Activated naive CD8-positive, alpha-beta T cell treated with anti-CD3 and anti-CD28 coated beads, Interleukin-2, amount 10 ng/mL, durations not matched to agents 7 days and 5 days (primary cell): Measurements from ENCODE around the gene KIRREL2. TPM values are rescaled to one million over a fixed set of nuclear protein-coding genes. Genes with fewer than 3 reads are reported as not detected.
"Not testable (repeated sequence)": the region's sequence is repeated elsewhere in the genome, so short reads cannot be mapped to it uniquely, and the experiment has no call there.

Source experiments
- ATAC-seq: fragments of 150-1000 bp; cut with Tn5 transposase; one replicate; pipeline ENCODE4 v1.10.0; 2021; ENCODE audit warnings: low read depth, moderate library complexity
- POLR2A ChIA-PET: fragments of 350-600 bp; sonication (Branson Sonifier 250); formaldehyde crosslinking; loops from one replicate; lab custom pipeline; 2021; ENCODE audit warnings: antibody characterized with exemption; lab: Charles Lee
- DNase-seq: peaks from one replicate; pipeline ENCODE4 v3.0.0; 2021
- H3K27ac Mint-ChIP-seq: one replicate; pipeline ENCODE4 v1.8.0; 2022; ENCODE audit warnings: mild to moderate bottlenecking, mixed read lengths
- H3K27me3 Mint-ChIP-seq: one replicate; pipeline ENCODE4 v1.8.0; 2022; ENCODE audit warnings: mild to moderate bottlenecking, moderate library complexity, mixed read lengths
- H3K36me3 Mint-ChIP-seq: one replicate; pipeline ENCODE4 v1.8.0; 2021; ENCODE audit warnings: mild to moderate bottlenecking, mixed read lengths
- H3K4me1 Mint-ChIP-seq: one replicate; pipeline ENCODE4 v1.8.0; 2021; ENCODE audit warnings: mixed read lengths
- H3K4me3 Mint-ChIP-seq: one replicate; pipeline ENCODE4 v1.8.0; 2022; ENCODE audit warnings: mild to moderate bottlenecking, moderate library complexity, mixed read lengths
- H3K9me3 Mint-ChIP-seq: one replicate; pipeline ENCODE4 v1.8.0; 2021; ENCODE audit warnings: mixed read lengths
- total RNA-seq, 2 experiments: library from RNA; stranded (reverse); gene quantifications; one replicate each; pipeline ENCODE4 v1.2.3, GENCODE V29; 2021

The KIRREL2 gene
- total RNA-seq, 2 experiments from 2014 or later = 2.9 to 3.0 TPM

DNA sequence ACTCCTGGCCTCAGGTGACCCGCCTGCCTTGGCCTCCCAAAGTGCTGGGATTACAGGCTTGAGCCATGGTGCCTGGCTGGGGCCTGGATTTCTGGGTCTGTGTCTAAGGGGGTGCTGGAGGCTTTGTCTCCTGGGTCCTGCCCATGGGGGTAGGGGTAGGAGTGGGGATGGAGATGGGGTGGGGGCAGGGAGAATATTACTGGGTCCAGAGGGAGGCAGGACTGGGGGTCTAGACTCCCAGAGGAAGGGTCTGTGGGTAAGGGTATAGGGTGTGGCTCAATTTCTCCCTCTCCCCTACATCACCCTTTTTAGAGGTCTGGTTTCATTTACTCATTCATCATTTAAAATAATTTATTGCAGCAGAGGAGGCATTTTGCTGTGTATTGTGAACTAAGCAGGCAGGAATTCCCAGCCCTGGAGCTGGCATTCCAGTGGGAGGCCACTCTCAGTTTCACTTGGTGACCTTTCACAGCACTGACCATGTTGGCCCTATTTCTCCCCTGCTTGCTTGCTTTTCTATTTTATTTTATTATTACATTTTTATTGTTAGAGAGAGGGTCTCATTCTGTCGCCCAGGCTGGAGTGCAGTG, 44.4 kb downstream of the KIRREL2 start:
- ATAC-seq = no peak
- Mint-ChIP-seq H3K9me3 (no peaks in the 10 kb centered on the region), H3K4me3 (peak overlapping the region; percentile 92), H3K4me1 (peaks cover 40% of the 10 kb centered on the region), H3K36me3 (peaks cover 17% of the 10 kb centered on the region), H3K27me3 (no peaks in the 10 kb centered on the region), H3K27ac (peak overlapping the region; percentile 97)
- DNase-seq = no peak
- POLR2A ChIA-PET = interaction anchor here (0.7 to 2.3 kb wide), 11 partner anchors 10 to 190 kb away, joined by 3 to 36 read pairs (median 3); partner anchors contain the start of gene LIN37

DNA sequence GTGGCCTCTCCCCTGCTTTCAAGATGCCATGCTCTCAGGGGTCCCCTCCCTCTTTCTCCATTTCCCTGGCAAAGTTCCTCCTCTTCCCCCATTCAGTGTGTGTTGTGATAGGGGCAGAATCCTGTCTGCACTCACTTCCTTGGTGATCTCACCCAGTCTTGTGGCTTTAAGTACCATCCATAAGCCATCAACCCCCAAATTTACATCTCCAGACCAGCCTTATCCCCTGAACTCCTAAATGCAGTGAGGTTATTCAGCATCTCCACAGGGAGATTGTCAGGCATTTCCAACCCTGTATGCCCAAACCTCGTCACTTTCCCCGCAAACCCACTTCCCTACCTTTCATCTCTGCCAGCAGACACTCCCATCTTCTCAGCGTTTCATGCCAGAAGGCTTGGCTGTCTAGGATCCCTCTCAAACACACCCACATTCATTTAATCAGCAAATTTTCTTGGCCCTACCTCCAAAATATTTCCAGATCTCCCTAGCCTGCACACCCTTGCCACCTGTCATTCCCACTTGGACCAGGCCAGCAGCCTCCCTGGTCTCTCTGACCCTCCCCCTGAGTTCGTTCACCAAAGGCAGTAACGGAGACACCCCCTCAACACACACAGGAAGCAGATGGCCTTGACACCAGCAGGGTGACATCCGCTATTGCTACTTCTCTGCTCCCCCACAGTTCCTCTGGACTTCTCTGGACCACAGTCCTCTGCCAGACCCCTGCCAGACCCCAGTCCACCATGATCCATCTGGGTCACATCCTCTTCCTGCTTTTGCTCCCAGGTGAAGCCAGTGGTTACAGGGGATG, 45.3 kb downstream of the KIRREL2 start, which contains the start of gene HCST:
Gene HCST (plus strand): TSS at position 676 of the 808 bp plus-strand sequence. CDS start 65 bp downstream, at position 741.
- Mint-ChIP-seq H3K36me3 (peaks cover 17% of the 10 kb centered on the region), H3K4me1 (peaks cover 40% of the 10 kb centered on the region), H3K27ac (peak within 1 kb of the TSS; percentile 97), H3K9me3 (no peaks in the 10 kb centered on the region), H3K4me3 (peak within 1 kb of the TSS; percentile 92), H3K27me3 (no peaks in the 10 kb centered on the region)
- POLR2A ChIA-PET = interaction anchor here (0.8 to 2.5 kb wide), 4 partner anchors 20 to 189 kb away, joined by 3 to 41 read pairs (median 20); no protein-coding TSS in a partner anchor
- ATAC-seq = peak; percentile 32
- peak; percentile 74 for DNase-seq

GRCh38 chr19:35902870-35903475, 46.3 kb downstream of the KIRREL2 start:
- POLR2A ChIA-PET = interaction anchor here (0.9 to 2.5 kb wide), 6 partner anchors 9 to 165 kb away, joined by 3 to 41 read pairs (median 4); no protein-coding TSS in a partner anchor
- H3K4me1 Mint-ChIP-seq = peaks cover 34% of the 10 kb centered on the region
- DNase-seq (no peak), ATAC-seq (no peak)
- peak overlapping the region; percentile 97 for H3K27ac Mint-ChIP-seq
- no peaks in the 10 kb centered on the region for H3K9me3 Mint-ChIP-seq
- H3K27me3 Mint-ChIP-seq = no peaks in the 10 kb centered on the region
- H3K4me3 Mint-ChIP-seq = peak overlapping the region; percentile 92
- peaks cover 13% of the 10 kb centered on the region for H3K36me3 Mint-ChIP-seq

GRCh38 chr19:35903550-35904179, 47.0 kb downstream of the KIRREL2 start:
- Mint-ChIP-seq H3K4me3 (peak overlapping the region; percentile 92), H3K4me1 (peaks cover 31% of the 10 kb centered on the region), H3K27me3 (no peaks in the 10 kb centered on the region), H3K9me3 (no peaks in the 10 kb centered on the region), H3K27ac (peak overlapping the region; percentile 97), H3K36me3 (peaks cover 13% of the 10 kb centered on the region)
- DNase-seq (peak; percentile 93), ATAC-seq (peak; percentile 61)
- POLR2A ChIA-PET = interaction anchor here (0.7 to 2.5 kb wide), 7 partner anchors 9 to 166 kb away, joined by 3 to 41 read pairs (median 4); no protein-coding TSS in a partner anchor

GRCh38 chr19:35904311-35905068, 47.8 kb downstream of the KIRREL2 start:
- Mint-ChIP-seq H3K36me3 (peaks cover 8% of the 10 kb centered on the region), H3K9me3 (no peaks in the 10 kb centered on the region), H3K27me3 (no peaks in the 10 kb centered on the region), H3K4me1 (peaks cover 36% of the 10 kb centered on the region), H3K27ac (peak overlapping the region; percentile 81), H3K4me3 (peak overlapping the region; percentile 92)
- POLR2A ChIA-PET = interaction anchor here (1.1 to 2.5 kb wide), 3 partner anchors 22 to 167 kb away, joined by 4 to 41 read pairs (median 4); no protein-coding TSS in a partner anchor
- DNase-seq (no peak), ATAC-seq (no peak)

- DNase-seq = no peak
- Mint-ChIP-seq H3K9me3 (no peaks in the 10 kb centered on the region), H3K27me3 (no peaks in the 10 kb centered on the region), H3K4me3 (no peak overlapping the region), H3K27ac (peak overlapping the region; percentile 81), H3K4me1 (peaks cover 40% of the 10 kb centered on the region), H3K36me3 (peaks cover 7% of the 10 kb centered on the region)
- ATAC-seq = no peak
- POLR2A ChIA-PET = interaction anchor here (0.7 to 1.1 kb wide), 3 partner anchors 19 to 35 kb away, joined by 3 to 4 read pairs (median 3); no protein-coding TSS in a partner anchor
These were observed 48.5 kb downstream of the KIRREL2 start for GRCh38 chr19:35905178-35905727.

- no peaks in the 10 kb centered on the region for H3K27me3 Mint-ChIP-seq
- POLR2A ChIA-PET = no interaction called here
- ATAC-seq (no peak), DNase-seq (no peak)
- H3K4me1 Mint-ChIP-seq = peaks cover 35% of the 10 kb centered on the region
- H3K4me3 Mint-ChIP-seq = no peak overlapping the region
- H3K36me3 Mint-ChIP-seq = peaks cover 7% of the 10 kb centered on the region
- no peak overlapping the region for H3K27ac Mint-ChIP-seq
- H3K9me3 Mint-ChIP-seq = no peaks in the 10 kb centered on the region
These were observed 50.6 kb downstream of the KIRREL2 start for GRCh38 chr19:35907377-35907745.

GRCh38 chr19:35908010-35908441, 51.3 kb downstream of the KIRREL2 start, which contains the start of gene TYROBP:
TSS of gene TYROBP (minus strand) at chr19:35908295. CDS start at chr19:35908228, 67 bp downstream.
- POLR2A ChIA-PET = interaction anchor here (0.8 kb wide), 1 partner anchor 23 kb away, joined by 3 read pairs; no protein-coding TSS in a partner anchor
- H3K4me1 Mint-ChIP-seq = peaks cover 35% of the 10 kb centered on the region
- no peaks in the 10 kb centered on the region for H3K27me3 Mint-ChIP-seq
- H3K36me3 Mint-ChIP-seq = peaks cover 7% of the 10 kb centered on the region
- no peaks in the 10 kb centered on the region for H3K9me3 Mint-ChIP-seq
- ATAC-seq (no peak), DNase-seq (no peak)
- H3K4me3 Mint-ChIP-seq = peak within 1 kb of the TSS; percentile 7
- H3K27ac Mint-ChIP-seq = peak within 1 kb of the TSS; percentile 47

- ATAC-seq = peak; percentile 30
- Mint-ChIP-seq H3K27ac (peak overlapping the region; percentile 44), H3K4me1 (peaks cover 26% of the 10 kb centered on the region), H3K36me3 (peaks cover 2% of the 10 kb centered on the region), H3K4me3 (peak overlapping the region; percentile 7), H3K27me3 (no peaks in the 10 kb centered on the region), H3K9me3 (no peaks in the 10 kb centered on the region)
- no peak for DNase-seq
- POLR2A ChIA-PET = interaction anchor here (0.8 kb wide), 1 partner anchor 22 kb away, joined by 3 read pairs; no protein-coding TSS in a partner anchor
These were observed 52.4 kb downstream of the KIRREL2 start for GRCh38 chr19:35908973-35909683.

DNA sequence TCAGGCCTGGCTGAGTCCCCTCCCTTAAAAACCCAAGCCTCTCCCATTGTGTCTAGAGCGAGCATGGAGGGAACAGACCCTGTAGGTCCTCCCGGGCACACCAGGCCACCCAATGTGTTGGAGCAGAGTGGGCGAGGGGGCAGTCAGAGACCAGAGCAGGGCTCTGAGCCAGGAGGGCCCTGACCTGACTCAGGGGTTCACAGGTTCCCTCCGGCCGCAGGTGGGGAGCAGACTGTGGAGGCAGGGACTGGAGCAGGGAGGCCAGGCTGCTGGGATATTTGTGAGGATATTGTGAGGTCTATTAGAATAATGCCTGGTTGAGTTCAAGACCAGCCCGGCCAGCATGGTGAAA, 52.9 kb downstream of the KIRREL2 start:
- H3K36me3 Mint-ChIP-seq = peaks cover 1% of the 10 kb centered on the region

GRCh38 chr19:35910355-35910754, 53.6 kb downstream of the KIRREL2 start:
- not testable (repeated sequence) for H3K27ac Mint-ChIP-seq, ATAC-seq, H3K36me3 Mint-ChIP-seq, H3K4me3 Mint-ChIP-seq, H3K27me3 Mint-ChIP-seq, DNase-seq, H3K9me3 Mint-ChIP-seq
- H3K4me1 Mint-ChIP-seq = peaks cover 17% of the 10 kb centered on the region
- POLR2A ChIA-PET = interaction anchor here (0.6 kb wide), 1 partner anchor 415 kb away, joined by 3 read pairs; no protein-coding TSS in a partner anchor

More for the DNA sequence above, 52.9 kb downstream of the KIRREL2 start:
- POLR2A ChIA-PET = no interaction called here
- Mint-ChIP-seq H3K9me3 (no peaks in the 10 kb centered on the region), H3K4me3 (peak overlapping the region; percentile 7), H3K27ac (peak overlapping the region; percentile 44), H3K4me1 (peaks cover 21% of the 10 kb centered on the region), H3K27me3 (no peaks in the 10 kb centered on the region)
- peak; percentile 33 for ATAC-seq
- no peak for DNase-seq
